ENCODE results near the gene CELF5.
"Not testable (repeated sequence)": the region's sequence is repeated elsewhere in the genome, so short reads cannot be mapped to it uniquely, and the experiment has no call there.

The CELF5 gene

GRCh38 chr19:3207461-3208242 is 16.8 kb upstream of the CELF5 start:
- no peak for DNase-seq (ENCODE audit: low spot score)

- no peak for DNase-seq (ENCODE audit: low spot score)
Observed at GRCh38 chr19:3208317-3209207, 15.9 kb upstream of the CELF5 start.

GRCh38 chr19:3210347-3211017 is 14.0 kb upstream of the CELF5 start:
- peak; percentile 82 for DNase-seq (ENCODE audit: low spot score)

GRCh38 chr19:3211191-3211590 is 13.3 kb upstream of the CELF5 start:
- no peak for DNase-seq (ENCODE audit: low spot score)

GRCh38 chr19:3213159-3213558 is 11.3 kb upstream of the CELF5 start:
- DNase-seq (ENCODE audit: low spot score): no peak

GRCh38 chr19:3216874-3217273 is 7.6 kb upstream of the CELF5 start:
- no peak for DNase-seq (ENCODE audit: low spot score)

- DNase-seq (ENCODE audit: low spot score): no peak
Observed at GRCh38 chr19:3220576-3220975, 3.9 kb upstream of the CELF5 start.

GRCh38 chr19:3221576-3221975 is 2.9 kb upstream of the CELF5 start:
- DNase-seq (ENCODE audit: low spot score): not testable (repeated sequence)

- DNase-seq (ENCODE audit: low spot score): no peak
Observed at GRCh38 chr19:3222709-3223108, 1.8 kb upstream of the CELF5 start.

- no peak for DNase-seq (ENCODE audit: low spot score)
Observed at GRCh38 chr19:3225169-3225485, 666 bp downstream of the CELF5 start.

- peak; percentile 17 for DNase-seq (ENCODE audit: low spot score)
Observed at GRCh38 chr19:3225677-3226093, 1.2 kb downstream of the CELF5 start.

GRCh38 chr19:3227054-3227626 is 2.7 kb downstream of the CELF5 start:
- no peak for DNase-seq (ENCODE audit: low spot score)

GRCh38 chr19:3229346-3229743 is 4.9 kb downstream of the CELF5 start:
- no peak for DNase-seq (ENCODE audit: low spot score)

- DNase-seq (ENCODE audit: low spot score): no peak
Observed at GRCh38 chr19:3229888-3230496, 5.5 kb downstream of the CELF5 start.

- DNase-seq (ENCODE audit: low spot score): no peak
Observed at GRCh38 chr19:3231288-3231687, 6.8 kb downstream of the CELF5 start.

GRCh38 chr19:3233116-3233515 is 8.7 kb downstream of the CELF5 start:
- DNase-seq (ENCODE audit: low spot score): no peak

- DNase-seq (ENCODE audit: low spot score): no peak
Observed at GRCh38 chr19:3233831-3234230, 9.4 kb downstream of the CELF5 start.

- no peak for DNase-seq (ENCODE audit: low spot score)
Observed at GRCh38 chr19:3234800-3235199, 10.3 kb downstream of the CELF5 start.

GRCh38 chr19:3235604-3236003 is 11.1 kb downstream of the CELF5 start:
- DNase-seq (ENCODE audit: low spot score): not testable (repeated sequence)

- DNase-seq (ENCODE audit: low spot score): no peak
Observed at GRCh38 chr19:3236272-3236671, 11.8 kb downstream of the CELF5 start.

GRCh38 chr19:3238066-3238561 is 13.7 kb downstream of the CELF5 start:
- DNase-seq (ENCODE audit: low spot score): no peak

- no peak for DNase-seq (ENCODE audit: low spot score)
Observed at GRCh38 chr19:3239367-3239766, 14.9 kb downstream of the CELF5 start.
